Renal cortex interstitium (tissue), 11 donors: ENCODE results near the gene HNF1B. TPM values are rescaled to one million over a fixed set of nuclear protein-coding genes. Genes with fewer than 3 reads are reported as not detected.

ENCODE experiments used
- DNase-seq, 11 donors: peaks; one replicate each; pipeline ENCODE4 v3.0.0-alpha.2; 2013; ENCODE audit warnings: low read depth in 9 of 11, low spot score in 4 of 11; ENCODE audit errors: extremely low read depth in 1 of 11
- polyA plus RNA-seq, 3 donors: library from polyadenylated mRNA; unstranded; fragments of 120-200 nt; gene quantifications; one replicate each; pipeline ENCODE4 v1.2.1, GENCODE V29; 2013; ENCODE audit not compliant: insufficient read length in 3 of 3

The HNF1B gene
- polyA plus RNA-seq, 3 donors: 115 to 121 (median 120) TPM

GRCh38 chr17:37742762-37743611 lies 1.9 kb downstream of the HNF1B start:
- DNase-seq: peak in 1 of 11 donors; percentile 25

- peak in 3 of 11 donors; percentile 28 to 35 (median 33) for DNase-seq
These were observed 2.6 kb downstream of the HNF1B start for GRCh38 chr17:37742116-37742761.

GRCh38 chr17:37741341-37742115 lies 3.3 kb downstream of the HNF1B start:
- DNase-seq: peak in 3 of 11 donors; percentile 25 to 28 (median 25)

DNA sequence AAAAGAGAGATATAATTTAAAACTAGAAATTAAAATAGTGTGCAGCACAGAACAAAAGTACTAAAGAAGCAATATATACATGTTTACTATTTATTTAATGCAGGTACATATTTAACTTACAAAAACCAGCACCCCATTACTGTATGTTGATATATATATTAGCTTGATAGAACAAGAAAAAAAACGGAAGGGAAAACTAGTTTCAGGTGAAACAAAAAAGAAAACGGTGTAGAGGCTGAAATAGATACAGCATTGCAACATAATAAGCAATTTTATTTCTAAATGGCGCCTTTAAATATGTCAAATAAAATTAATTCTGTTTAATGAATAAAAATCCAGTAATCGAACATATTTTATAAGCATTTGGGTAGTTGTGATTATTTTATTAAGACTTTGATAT lies 3.9 kb downstream of the HNF1B start:
- DNase-seq: no peak

- no peak for DNase-seq
These were observed 6.9 kb downstream of the HNF1B start for GRCh38 chr17:37737971-37738370.

DNA sequence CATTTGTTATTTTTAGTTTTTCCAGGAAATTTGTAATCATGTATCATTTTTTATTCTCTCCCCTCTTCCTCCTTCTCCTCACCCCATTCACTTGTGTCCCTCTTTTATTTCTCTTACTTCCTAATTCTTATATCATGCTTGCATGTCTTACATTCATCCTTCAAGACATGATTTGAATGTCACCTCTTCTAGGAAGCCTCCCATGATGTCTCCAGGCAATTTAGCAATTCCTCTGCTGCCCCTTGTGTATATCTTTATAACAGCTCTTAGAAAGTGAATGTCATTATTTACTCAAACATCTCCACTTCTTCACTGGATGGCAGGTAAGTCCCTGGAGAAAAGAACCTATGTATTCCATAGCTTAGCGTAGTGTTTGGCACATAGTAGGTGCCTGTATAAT lies 7.8 kb downstream of the HNF1B start:
- DNase-seq: no peak

DNA sequence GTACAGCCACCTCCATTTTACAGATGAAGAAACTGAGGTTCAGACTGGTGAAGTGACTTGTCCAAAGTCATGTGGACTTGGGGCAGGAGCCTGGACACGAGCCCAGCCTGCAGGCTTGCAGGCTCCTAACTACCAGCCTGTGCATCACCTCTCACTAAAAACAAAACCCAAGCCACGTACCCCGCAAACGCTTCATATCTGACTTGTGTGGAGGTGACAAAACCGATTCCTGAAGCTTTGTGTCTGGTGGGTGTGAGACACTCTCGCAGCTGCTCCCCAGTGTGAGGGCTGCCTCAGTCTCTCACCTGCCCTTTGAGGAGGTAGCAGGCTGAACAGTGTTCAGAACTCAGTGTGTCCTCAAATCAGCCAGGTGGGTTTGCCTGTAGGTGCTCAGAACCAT lies 8.4 kb downstream of the HNF1B start:
- DNase-seq: no peak

GRCh38 chr17:37735165-37735564 lies 9.7 kb downstream of the HNF1B start:
- DNase-seq: no peak

GRCh38 chr17:37732316-37732715 lies 12.5 kb downstream of the HNF1B start:
- DNase-seq: no peak

GRCh38 chr17:37731056-37731455 lies 13.8 kb downstream of the HNF1B start:
- no peak for DNase-seq

- no peak for DNase-seq
These were observed 15.0 kb downstream of the HNF1B start for GRCh38 chr17:37729905-37730304.

DNA sequence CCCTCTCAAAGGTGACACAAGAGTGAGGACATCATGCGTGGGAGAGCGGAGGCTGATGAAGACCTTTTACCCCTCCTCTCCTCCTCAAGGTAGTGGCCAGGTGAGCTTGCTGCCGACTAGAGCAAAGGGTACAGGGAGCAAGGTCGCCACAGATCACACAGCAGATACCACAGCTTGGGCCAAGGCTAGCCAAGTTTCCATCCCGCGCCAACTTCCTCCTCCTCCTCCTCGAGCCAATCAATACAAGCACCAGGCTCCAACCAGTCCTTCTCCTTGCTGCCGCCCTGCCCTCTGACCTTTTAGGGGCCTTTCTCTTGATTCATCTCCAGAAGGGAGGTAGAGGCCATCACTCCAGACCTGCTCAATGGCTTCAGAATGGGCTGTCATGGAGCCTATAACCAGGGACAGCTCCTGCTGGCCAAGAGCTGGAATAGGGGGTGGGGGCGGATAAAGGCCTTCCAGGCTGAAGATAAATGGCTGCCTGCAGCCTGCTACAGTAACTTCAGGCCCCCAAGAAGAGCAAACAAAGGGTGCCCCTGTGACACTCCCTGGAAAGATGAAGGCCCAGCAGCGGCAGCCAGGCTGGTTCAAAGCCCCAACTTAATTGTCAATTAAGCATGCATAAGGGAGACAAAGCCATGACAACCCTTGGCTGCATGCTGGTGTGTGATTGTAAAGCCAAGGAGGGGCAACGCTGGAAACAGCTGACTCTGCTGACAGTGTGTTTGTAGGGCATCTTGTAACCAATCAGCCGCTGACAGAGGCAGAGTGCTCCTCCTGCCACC lies 17.8 kb downstream of the HNF1B start:
- no peak for DNase-seq

DNA sequence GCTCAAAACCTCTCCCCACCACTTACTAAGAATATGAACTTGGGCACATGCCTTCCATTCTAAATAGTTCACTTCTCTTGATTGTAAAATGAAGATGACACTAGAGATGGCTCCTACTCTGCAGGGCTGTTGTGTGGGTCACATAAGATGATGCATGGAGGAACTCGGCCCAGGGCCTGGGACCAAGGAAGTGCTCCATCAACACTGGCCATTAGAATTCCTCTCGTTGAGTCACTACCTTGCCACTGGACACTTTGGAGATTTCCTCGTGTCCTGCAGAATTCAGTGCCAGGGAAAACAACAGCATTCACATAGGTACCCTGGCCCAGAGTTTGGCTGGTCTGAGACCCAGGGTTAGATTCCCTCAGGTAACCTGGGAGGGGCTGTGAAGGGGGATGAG lies 18.6 kb downstream of the HNF1B start:
- no peak for DNase-seq

DNA sequence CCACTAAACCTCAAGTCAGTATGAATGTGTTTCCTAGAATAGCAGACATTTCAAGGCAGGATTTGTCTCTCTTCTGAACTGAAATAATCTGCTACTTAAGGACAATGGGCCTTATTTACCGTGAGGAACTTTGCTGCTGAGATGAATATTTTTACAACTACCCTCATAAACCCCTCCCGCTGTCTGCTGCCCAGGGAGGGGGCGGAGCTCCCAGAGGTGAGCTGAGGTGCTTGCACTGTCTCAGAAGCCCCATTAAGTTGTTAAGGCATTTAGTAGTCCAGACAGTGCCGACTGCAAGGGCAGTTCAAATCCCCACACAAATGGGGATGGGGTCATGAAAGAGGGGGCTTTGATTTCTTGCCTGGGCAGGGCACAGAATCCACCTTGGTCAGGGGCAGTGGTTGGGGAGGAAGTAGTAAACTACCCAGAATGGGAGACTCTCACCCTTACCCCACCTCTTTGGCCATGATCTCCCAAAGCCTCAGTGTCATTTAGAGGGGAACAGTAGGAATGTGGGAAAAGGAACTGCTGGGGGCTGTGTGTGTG lies 19.2 kb downstream of the HNF1B start:
- no peak for DNase-seq

GRCh38 chr17:37725021-37725595 lies 19.8 kb downstream of the HNF1B start:
- no peak for DNase-seq

- no peak for DNase-seq
These were observed 23.9 kb downstream of the HNF1B start for GRCh38 chr17:37720989-37721388.

DNA sequence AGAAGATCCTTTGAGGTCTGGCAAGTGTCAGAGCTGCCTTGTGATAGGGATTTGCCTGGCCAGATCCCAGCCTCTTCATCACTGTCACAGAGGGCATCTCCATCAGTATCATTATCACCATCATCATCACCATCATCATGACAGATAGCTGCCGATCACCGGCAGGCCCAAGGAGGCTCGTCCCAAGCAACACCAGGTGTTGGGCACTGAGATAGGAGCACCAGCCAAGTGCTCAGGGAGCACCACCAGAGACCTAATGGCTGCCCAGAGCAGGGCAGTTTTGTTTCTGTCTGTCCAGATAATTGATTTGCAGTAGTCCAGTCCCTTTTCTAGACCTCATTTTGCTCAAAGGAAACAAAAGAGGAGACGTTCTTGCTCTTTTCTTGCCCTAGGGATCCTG lies 25.0 kb downstream of the HNF1B start:
- DNase-seq: no peak

DNA sequence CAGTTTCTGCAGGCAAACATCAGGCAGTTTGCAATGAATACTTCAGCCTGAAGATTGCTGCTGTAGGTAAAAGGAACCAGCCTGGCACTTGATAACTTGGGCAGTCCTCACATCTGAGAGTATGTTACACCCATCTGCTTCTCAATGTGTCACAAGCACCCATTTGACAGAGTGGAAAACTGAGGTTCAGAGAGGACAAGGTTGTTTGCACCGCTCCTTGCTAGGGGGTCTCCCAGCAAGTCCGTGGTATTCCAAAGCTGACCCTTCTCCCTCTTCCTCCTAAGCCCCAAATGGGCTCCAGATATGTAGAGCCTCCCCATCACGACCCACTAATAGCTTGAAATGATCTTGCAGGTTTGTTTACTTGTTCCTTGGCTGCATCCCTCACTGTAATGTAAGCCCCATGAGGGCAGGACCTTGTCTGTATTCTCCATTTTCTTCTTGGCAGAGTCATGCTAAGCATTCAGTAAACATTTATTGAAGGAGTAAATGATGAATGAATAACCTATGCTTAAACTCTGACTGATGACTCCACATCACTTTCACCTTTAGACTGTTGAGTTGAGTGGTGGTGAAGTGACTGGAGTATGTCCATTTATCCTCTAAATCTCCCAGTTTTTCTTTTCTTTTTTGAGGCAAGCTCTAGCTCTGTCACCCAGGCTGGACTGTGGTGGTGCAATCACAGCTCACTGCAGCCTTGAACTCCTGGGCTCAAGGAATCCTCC lies 26.4 kb downstream of the HNF1B start:
- no peak for DNase-seq
